ENCODE measurements around the gene NKX1-2.
"Not testable (repeated sequence)": the region's sequence is repeated elsewhere in the genome, so short reads cannot be mapped to it uniquely, and the experiment has no call there.

DNA sequence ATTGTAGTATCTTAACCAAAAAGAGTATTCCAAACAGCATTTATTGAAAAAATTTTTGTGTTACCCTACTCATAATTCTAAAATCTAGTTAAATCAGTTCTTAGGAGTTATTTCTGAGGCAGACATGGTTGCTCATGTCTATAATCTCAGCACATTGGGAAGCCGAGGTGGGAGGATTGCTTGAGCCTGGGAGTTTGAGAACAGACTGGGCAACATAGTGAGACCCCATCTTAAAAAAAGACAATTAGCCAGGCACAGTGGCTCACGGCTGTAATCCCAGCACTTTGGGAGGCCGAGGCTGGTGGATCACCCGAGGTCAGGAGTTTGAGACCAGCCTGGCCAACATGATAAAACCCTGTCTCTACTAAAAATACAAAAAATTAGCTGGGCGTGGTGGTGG, 8.1 kb downstream of the NKX1-2 start:
- TF ChIP-seq, protein P1, sequence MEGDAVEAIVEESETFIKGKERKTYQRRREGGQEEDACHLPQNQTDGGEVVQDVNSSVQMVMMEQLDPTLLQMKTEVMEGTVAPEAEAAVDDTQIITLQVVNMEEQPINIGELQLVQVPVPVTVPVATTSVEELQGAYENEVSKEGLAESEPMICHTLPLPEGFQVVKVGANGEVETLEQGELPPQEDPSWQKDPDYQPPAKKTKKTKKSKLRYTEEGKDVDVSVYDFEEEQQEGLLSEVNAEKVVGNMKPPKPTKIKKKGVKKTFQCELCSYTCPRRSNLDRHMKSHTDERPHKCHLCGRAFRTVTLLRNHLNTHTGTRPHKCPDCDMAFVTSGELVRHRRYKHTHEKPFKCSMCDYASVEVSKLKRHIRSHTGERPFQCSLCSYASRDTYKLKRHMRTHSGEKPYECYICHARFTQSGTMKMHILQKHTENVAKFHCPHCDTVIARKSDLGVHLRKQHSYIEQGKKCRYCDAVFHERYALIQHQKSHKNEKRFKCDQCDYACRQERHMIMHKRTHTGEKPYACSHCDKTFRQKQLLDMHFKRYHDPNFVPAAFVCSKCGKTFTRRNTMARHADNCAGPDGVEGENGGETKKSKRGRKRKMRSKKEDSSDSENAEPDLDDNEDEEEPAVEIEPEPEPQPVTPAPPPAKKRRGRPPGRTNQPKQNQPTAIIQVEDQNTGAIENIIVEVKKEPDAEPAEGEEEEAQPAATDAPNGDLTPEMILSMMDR (conservative IDR thresholded peaks at IDR 0.05; ENCODE audit: low read depth, low read length), result not testable (repeated sequence)
- not testable (repeated sequence) for TF ChIP-seq EZH2 (IDR thresholded peaks at IDR 0.05; ENCODE audit: borderline replicate concordance, low read depth, low read length, poor library complexity, severe bottlenecking)
